DMS 273 treated with DMSO at 0.1 percent for 48 hours (cell line): ENCODE measurements around the gene PILRA.
"Not testable (repeated sequence)": the region's sequence is repeated elsewhere in the genome, so short reads cannot be mapped to it uniquely, and the experiment has no call there.

ENCODE experiments used
- DNase-seq: peaks from one replicate; lab custom pipeline; 2025; lab: John Stamatoyannopoulos, UW

PILRA gene

GRCh38 chr7:100373261-100373831, at the start of gene PILRA:
Gene PILRA (plus strand): TSS chr7:100373487. CDS start chr7:100373657, 170 bp downstream.
- DNase-seq, result no peak

DNA sequence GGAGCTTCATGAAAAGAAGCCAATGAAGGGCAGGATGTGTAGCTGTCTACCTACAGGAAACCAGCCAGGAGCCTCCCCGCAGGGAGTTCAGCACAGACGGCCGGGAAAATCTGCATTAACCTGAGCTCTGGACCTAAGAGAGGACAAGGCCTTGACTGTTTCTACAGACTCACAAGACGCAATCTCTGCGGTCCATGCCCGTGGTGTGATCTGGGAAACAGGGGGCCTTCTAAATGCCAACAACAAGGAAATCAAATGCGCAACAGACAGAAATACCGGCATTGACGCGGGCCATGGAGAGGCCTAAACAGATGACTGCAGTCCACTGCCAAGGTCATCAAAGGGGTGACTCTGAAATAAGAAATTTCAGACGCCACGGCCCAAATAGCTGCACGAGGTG, 49.1 kb upstream of the PILRA start:
- DNase-seq, result not testable (repeated sequence)

DNA sequence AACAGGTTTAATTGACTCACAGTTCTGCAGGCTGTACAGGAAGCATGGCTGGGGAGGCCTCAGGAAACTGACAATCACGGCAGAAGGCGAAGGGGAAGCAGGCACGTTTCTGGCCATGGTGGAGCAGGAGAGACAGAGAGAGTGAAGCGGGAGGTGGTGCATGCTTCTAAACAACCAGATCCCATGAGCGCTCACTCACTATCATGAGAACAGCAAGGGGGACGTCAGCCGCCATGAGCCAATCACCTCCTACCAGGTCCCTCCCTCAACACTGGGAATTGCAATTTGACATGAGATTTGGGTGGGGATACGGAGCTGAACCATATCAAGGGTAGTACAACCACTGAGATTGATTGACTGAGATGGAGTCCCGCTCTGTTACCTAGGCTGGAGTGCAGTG, 47.6 kb upstream of the PILRA start:
- DNase-seq, result not testable (repeated sequence)

- DNase-seq, result not testable (repeated sequence)
Measured at GRCh38 chr7:100326914-100327313, 46.4 kb upstream of the PILRA start.

GRCh38 chr7:100335566-100336466, 37.5 kb upstream of the PILRA start:
- DNase-seq, result peak; percentile 90

DNA sequence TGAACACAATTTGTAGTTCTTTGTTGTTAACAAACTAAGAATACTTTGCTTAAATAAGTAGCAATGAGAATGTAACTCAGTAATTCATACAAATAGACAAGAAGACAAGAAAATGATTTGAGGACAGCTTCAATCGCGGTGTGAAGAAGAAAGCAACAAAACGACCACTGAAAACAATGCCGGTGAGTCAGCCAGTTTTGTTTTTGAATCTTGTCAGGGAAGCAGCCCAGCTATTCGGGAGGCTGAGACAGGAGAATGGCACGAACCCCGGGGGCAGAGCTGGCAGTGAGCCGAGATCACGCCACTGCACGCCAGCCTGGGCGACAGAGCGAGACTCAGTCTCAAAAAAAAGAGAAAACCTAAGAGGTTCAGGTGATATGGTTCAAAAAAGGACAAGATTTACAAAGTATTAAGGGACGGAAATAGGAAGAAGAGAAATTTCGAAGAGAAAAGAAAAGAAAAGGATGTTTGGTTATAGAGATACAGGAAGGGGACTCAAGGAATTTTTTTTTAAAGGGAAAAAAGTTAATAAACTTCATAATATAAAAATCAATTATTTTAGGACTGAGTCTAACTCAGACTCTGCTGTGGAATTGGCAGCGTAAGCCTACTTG, 35.1 kb upstream of the PILRA start:
- DNase-seq, result not testable (repeated sequence)

DNA sequence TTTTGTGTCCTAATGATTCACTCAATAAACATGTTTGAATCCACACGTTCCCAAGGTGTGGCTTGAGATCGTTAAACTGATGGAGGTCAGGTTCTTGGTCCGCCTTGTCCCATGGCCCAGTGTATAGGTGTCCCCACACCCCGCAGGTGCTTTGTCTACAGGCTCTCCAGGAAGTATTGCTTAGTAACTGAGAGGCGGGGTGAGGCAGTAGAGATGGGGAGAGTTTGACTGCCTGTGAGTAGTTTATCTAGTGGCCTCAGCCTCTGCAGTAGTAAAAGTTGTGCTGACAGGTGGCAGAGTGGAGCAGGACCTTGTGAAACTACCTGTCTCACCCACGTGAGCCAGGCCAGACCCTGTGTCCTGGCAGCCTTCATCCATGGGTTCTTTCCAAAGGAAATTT, 32.0 kb upstream of the PILRA start:
- not testable (repeated sequence) for DNase-seq

GRCh38 chr7:100342765-100343164, 30.5 kb upstream of the PILRA start:
- no peak for DNase-seq

- not testable (repeated sequence) for DNase-seq
Measured at GRCh38 chr7:100344124-100344559, 29.1 kb upstream of the PILRA start.

- not testable (repeated sequence) for DNase-seq
Measured at GRCh38 chr7:100344560-100345287, 28.6 kb upstream of the PILRA start.

- DNase-seq, result peak; percentile 22
Measured at GRCh38 chr7:100345288-100345672, 28.0 kb upstream of the PILRA start.

GRCh38 chr7:100346921-100347320, 26.4 kb upstream of the PILRA start:
- DNase-seq, result no peak

GRCh38 chr7:100348805-100349204, 24.5 kb upstream of the PILRA start:
- DNase-seq, result no peak

GRCh38 chr7:100349757-100350156, 23.5 kb upstream of the PILRA start:
- no peak for DNase-seq

- no peak for DNase-seq
Measured at GRCh38 chr7:100351657-100352058, 21.6 kb upstream of the PILRA start.

- DNase-seq, result not testable (repeated sequence)
Measured at GRCh38 chr7:100352230-100352781, 21.0 kb upstream of the PILRA start.

DNA sequence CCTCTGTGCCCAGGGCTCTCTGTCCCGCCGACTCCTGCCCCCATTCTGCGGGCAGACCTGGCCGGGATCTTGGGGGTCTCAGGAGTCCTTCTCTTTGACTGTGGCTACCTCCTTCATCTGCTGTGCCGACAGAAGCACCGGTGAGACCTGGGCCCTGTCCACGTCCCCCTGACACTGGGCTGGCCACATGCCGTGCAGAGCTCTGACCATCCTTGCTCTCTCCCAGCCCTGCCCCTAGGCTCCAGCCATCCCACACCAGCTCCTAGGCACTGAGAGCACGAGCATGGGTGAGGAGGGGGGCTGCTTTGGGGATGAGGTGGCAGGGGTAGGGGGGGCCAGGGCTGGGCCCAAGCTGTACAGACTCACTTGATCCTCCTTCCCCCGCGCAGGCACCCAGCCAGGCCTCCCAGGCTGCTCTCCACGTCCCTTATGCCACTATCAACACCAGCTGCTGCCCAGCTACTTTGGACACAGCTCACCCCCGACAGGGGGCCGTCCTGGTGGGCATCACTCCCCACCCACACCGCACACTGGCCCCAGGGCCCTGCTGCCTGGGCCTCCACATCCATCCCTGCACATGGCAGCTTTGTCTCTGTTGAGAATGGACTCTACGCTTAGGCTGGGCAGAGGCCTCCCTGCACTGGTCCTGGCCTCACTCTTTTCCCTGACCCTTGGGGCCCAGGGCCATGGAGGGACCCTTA, 20.2 kb upstream of the PILRA start:
- no peak for DNase-seq

GRCh38 chr7:100353685-100354330, 19.5 kb upstream of the PILRA start:
- DNase-seq, result no peak

DNA sequence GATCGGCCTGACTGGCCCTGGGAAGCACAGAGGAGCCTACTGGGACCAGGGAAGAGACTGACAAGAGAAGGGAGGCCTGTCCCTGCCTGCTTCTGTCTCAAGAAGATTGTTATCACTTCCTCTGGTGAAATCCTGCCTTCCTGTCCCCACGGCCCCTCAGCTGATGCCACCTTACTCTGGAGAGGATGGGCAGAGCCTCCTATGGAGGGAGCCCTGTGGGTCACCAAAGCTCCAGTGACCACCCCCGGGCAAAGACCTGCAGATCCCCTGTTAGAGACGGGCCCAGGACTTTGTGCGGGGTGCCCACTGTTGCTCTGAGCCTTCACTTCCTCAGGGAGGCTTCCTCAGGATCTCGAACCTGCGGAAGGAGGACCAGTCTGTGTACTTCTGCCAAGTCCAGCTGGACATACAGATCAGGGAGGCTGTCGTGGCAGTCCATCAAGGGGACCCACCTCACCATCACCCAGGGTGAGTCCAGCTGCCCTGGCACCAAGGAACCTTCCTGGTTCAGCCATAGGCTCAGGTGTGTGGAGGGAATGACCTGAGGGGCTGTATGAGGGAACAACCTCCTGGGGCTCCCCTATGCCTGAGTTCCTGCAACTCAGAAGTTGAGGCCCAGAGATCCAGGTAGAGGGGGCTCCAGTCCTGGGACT, 16.7 kb upstream of the PILRA start:
- no peak for DNase-seq

DNA sequence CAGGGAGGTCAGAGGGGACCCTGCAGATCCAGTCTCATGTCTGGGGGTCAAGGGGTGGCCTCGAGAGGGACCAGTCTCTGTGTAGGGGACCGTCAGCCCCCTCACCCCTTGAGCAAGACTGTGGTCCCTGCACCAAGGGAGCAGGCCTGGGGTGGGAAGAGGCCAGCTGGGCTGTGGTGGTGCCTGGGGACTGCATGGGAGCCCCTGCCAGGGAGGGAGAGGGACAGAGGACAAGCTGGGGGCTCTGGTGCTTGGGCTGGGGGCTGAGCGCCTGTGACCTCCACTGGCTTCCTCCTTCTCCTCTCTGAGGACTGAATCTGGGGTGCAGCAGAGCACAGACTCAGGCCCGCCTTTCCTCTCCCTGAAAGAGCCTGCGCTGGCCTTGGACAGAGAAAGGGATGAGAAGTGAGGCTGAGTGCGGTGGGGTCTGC, 16.1 kb upstream of the PILRA start:
- no peak for DNase-seq
